Endothelial cell of umbilical vein (primary cell): ENCODE measurements around the gene PRKACG. TPM values are rescaled to one million over a fixed set of nuclear protein-coding genes. Genes with fewer than 3 reads are reported as not detected.

Experiments used
- BruUV-seq: library from RNA; stranded (reverse); fragments of 400-500 nt; replicated peaks from 2 replicates; lab custom pipeline; 2021; lab: Mats Ljungman, UMichigan
- CTCF ChIA-PET: fragments of 300-600, 350-600 bp; sonication (Branson Sonifier 250); formaldehyde crosslinking; loops from one replicate; lab custom pipeline; 2021; ENCODE audit warnings: antibody characterized with exemption, inconsistent platforms; lab: Charles Lee
- POLR2A ChIA-PET: fragments of 300-600, 350-600 bp; sonication (Branson Sonifier 250); formaldehyde crosslinking; loops from one replicate; lab custom pipeline; 2021; ENCODE audit warnings: antibody characterized with exemption, inconsistent platforms; lab: Charles Lee
- DNase-seq: peaks from one replicate; pipeline ENCODE4 v3.0.0-alpha.2; 2011; ENCODE audit warnings: low read depth, low spot score
- FAIRE-seq: peaks from 2 replicates; lab custom pipeline; 2011; peaks lifted over from hg19 to GRCh38; lab: Jason Lieb, UNC
- H2AFZ ChIP-seq: 2 replicates; pipeline ENCODE4 v1.6.0; 2012; ENCODE audit warnings: low read depth, low read length, control low read depth, inconsistent platforms
- H3K27ac ChIP-seq: 2 replicates; pipeline ENCODE4 v1.5.1; 2011; ENCODE audit warnings: low read depth, mild to moderate bottlenecking, control low read depth, low read length, moderate library complexity; ENCODE audit not compliant: insufficient read depth
- H3K27me3 ChIP-seq, 2 experiments: 2 replicates each; pipeline versions ENCODE4 v1.6.0 to v1.6.1; 2011; ENCODE audit warnings: low read length in 2 of 2, mixed read lengths in 1 of 2; ENCODE audit not compliant: control insufficient read depth in 2 of 2, insufficient read depth in 2 of 2
- H3K36me3 ChIP-seq, 2 experiments: 2 replicates in 1 of 2; 3 replicates in 1 of 2; pipeline ENCODE4 v1.5.1; 2011; ENCODE audit warnings: low read length in 2 of 2, mild to moderate bottlenecking in 1 of 2, moderate library complexity in 1 of 2; ENCODE audit not compliant: control insufficient read depth in 2 of 2, insufficient read depth in 2 of 2; ENCODE audit errors: extremely low read depth in 1 of 2
- H3K4me1 ChIP-seq: 3 replicates; pipeline ENCODE4 v1.5.1; 2011; ENCODE audit warnings: mild to moderate bottlenecking, low read length; ENCODE audit not compliant: control insufficient read depth, insufficient read depth; ENCODE audit errors: extremely low read depth
- H3K4me2 ChIP-seq: 2 replicates; pipeline ENCODE4 v1.6.1; 2011; ENCODE audit warnings: low read length, control low read depth, mixed read lengths; ENCODE audit not compliant: insufficient read depth
- H3K4me3 ChIP-seq, 3 experiments: fragments of 200-600 bp in 1 of 3; sonication (generic), shearing (Covaris generic) in 1 of 3; replicated peaks in 1 of 3; 2 replicates each; pipeline ENCODE4 v1.5.1; 2011 to 2016; ENCODE audit warnings: control low read depth in 3 of 3, low read length in 3 of 3, mild to moderate bottlenecking in 2 of 3, inconsistent platforms in 1 of 3, low read depth in 1 of 3, moderate library complexity in 1 of 3; ENCODE audit not compliant: insufficient read depth in 1 of 3
- H3K79me2 ChIP-seq: 2 replicates; pipeline ENCODE4 v1.6.0; 2012; ENCODE audit warnings: low read length, inconsistent platforms; ENCODE audit not compliant: control insufficient read depth, insufficient read depth
- H3K9ac ChIP-seq: replicated peaks from 2 replicates; pipeline ENCODE3; 2011; ENCODE audit warnings: low read length, control low read depth; ENCODE audit not compliant: insufficient read depth; ENCODE audit errors: extremely low read depth
- H3K9me1 ChIP-seq: replicated peaks from 3 replicates; pipeline ENCODE4 v1.6.0; 2011; ENCODE audit warnings: mild to moderate bottlenecking, low read length; ENCODE audit not compliant: control insufficient read depth, insufficient read depth; ENCODE audit errors: extremely low read depth
- H3K9me3 ChIP-seq: replicated peaks from 2 replicates; pipeline ENCODE4 v1.5.1; 2012; ENCODE audit warnings: low read length, inconsistent platforms; ENCODE audit not compliant: control insufficient read depth, insufficient read depth
- H4K20me1 ChIP-seq: replicated peaks from 2 replicates; pipeline ENCODE3; 2011; ENCODE audit warnings: mild to moderate bottlenecking, low read length; ENCODE audit not compliant: control insufficient read depth, insufficient read depth; ENCODE audit errors: extremely low read depth
- EZH2 ChIP-seq: IDR thresholded peaks from 2 replicates; pipeline ENCODE4 v1.6.1; 2012; ENCODE audit warnings: borderline replicate concordance, low read depth, mild to moderate bottlenecking, moderate library complexity, low read length, inconsistent platforms; ENCODE audit not compliant: severe bottlenecking
- FOS ChIP-seq: IDR thresholded peaks from 2 replicates; pipeline ENCODE4 v1.6.1; 2011; ENCODE audit warnings: mild to moderate bottlenecking, low read length, moderate library complexity, borderline replicate concordance; ENCODE audit not compliant: insufficient read depth
- GATA2 ChIP-seq: IDR thresholded peaks from 2 replicates; pipeline ENCODE4 v1.7.0; 2011; ENCODE audit warnings: low read depth, mild to moderate bottlenecking, moderate library complexity, mixed read lengths, low read length; ENCODE audit not compliant: insufficient read length, insufficient read depth
- JUN ChIP-seq: IDR thresholded peaks from 2 replicates; pipeline ENCODE4 v1.6.1; 2011; ENCODE audit warnings: borderline replicate concordance, low read depth; ENCODE audit not compliant: insufficient read length, insufficient read depth
- MYC ChIP-seq: IDR thresholded peaks from one replicate; pipeline ENCODE4 v1.6.1; 2011; ENCODE audit warnings: mild to moderate bottlenecking, low read depth, low read length
- POLR2A ChIP-seq: IDR thresholded peaks from 2 replicates; pipeline ENCODE4 v1.6.1; 2012; ENCODE audit warnings: low read depth, mild to moderate bottlenecking, control low read depth, low read length
- POLR2AphosphoS5 ChIP-seq: IDR thresholded peaks from 2 replicates; pipeline ENCODE4 v1.6.1; 2012; ENCODE audit warnings: low read depth, mild to moderate bottlenecking, control low read depth, low read length, moderate library complexity; ENCODE audit not compliant: insufficient read depth
- dilution Hi-C: fragments of 300-500 bp; cut with MboI; formaldehyde crosslinking; loops from one replicate; pipeline ENCODE4 v1.15.0; 2019; ENCODE audit warnings: low sequenced_read_pairs; ENCODE audit not compliant: extremely low pct_ligation_motif_present
- intact Hi-C: fragments of 100-400 bp; cut with micrococcal nuclease; formaldehyde crosslinking; loops from one replicate; pipeline ENCODE4 v1.10.0; 2022
- polyA plus RNA-seq, 4 experiments: library from polyadenylated mRNA; depleted of rRNA in 3 of 4; stranded (reverse) in 3 of 4; unstranded in 1 of 4; fragments of >200 nt; gene quantifications; 2 replicates each; pipeline versions ENCODE4 v1.2.1 to v1.2.3, GENCODE V29; 2011 to 2012; ENCODE audit warnings: missing spikeins in 1 of 4
- total RNA-seq: library from RNA; stranded (reverse); gene quantifications from 2 replicates; pipeline ENCODE4 v1.2.3, GENCODE V29; 2021
- TF ChIP-seq, protein P1 (sequence below), 2 donors: IDR thresholded peaks; 1 replicate in 1 of 2; 2 replicates in 1 of 2; pipeline ENCODE4 v1.5.1; 2011; ENCODE audit warnings: low read length in 2 of 2, mild to moderate bottlenecking in 2 of 2, moderate library complexity in 2 of 2, control low read depth in 1 of 2, inconsistent platforms in 1 of 2, low read depth in 1 of 2; ENCODE audit not compliant: insufficient read depth in 1 of 2; ENCODE audit errors: extremely low read depth in 1 of 2
- TF ChIP-seq, protein P2 (sequence below): IDR thresholded peaks from 2 replicates; pipeline ENCODE4 v1.6.1; 2011; ENCODE audit not compliant: insufficient read depth, insufficient read length

PRKACG gene
- total and polyA plus RNA-seq, 2 donors (not counting 3 experiments of a cell fraction or from before 2014, with no cell fraction given), result not detected

DNA sequence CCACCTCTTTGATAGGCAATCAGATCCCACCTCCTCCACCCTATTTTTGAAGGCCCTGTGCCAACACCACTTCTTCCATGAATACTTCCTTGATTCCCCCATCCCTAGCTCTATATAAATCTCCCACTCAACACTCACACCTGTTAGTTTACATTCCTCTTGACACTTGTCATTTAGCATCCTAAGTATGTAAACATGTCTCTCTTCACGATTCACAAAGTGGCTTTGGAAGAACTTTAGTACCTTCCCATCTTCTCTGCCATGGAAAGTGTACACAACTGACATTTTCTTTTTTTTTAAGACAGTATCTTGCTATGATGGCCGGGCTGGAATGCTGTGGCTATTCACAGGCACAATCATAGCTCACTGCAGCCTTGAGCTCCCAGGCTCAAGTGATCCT is 20.2 kb upstream of the PRKACG start:
- BruUV-seq, result no TSS peak
- intact Hi-C loops, result no loop called here

More for the DNA sequence above, 20.2 kb upstream of the PRKACG start:
- TF ChIP-seq FOS, result no peak
- no peak for TF ChIP-seq POLR2AphosphoS5
- TF ChIP-seq JUN, result no peak
- TF ChIP-seq POLR2A, result no peak
- no peak for TF ChIP-seq GATA2
- TF ChIP-seq, protein P1, sequence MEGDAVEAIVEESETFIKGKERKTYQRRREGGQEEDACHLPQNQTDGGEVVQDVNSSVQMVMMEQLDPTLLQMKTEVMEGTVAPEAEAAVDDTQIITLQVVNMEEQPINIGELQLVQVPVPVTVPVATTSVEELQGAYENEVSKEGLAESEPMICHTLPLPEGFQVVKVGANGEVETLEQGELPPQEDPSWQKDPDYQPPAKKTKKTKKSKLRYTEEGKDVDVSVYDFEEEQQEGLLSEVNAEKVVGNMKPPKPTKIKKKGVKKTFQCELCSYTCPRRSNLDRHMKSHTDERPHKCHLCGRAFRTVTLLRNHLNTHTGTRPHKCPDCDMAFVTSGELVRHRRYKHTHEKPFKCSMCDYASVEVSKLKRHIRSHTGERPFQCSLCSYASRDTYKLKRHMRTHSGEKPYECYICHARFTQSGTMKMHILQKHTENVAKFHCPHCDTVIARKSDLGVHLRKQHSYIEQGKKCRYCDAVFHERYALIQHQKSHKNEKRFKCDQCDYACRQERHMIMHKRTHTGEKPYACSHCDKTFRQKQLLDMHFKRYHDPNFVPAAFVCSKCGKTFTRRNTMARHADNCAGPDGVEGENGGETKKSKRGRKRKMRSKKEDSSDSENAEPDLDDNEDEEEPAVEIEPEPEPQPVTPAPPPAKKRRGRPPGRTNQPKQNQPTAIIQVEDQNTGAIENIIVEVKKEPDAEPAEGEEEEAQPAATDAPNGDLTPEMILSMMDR (IDR thresholded peaks at IDR 0.05; ENCODE audit: extremely low read depth in 1 of 2, insufficient read depth in 1 of 2, low read depth in 1 of 2, low read length in 2 of 2), result no peak
- no peak for TF ChIP-seq MYC
- TF ChIP-seq, protein P2, sequence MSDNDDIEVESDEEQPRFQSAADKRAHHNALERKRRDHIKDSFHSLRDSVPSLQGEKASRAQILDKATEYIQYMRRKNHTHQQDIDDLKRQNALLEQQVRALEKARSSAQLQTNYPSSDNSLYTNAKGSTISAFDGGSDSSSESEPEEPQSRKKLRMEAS, result no peak
- no peak for TF ChIP-seq EZH2
- ChIA-PET CTCF (interaction anchor here (5.0 kb wide), 1 partner anchor 160 kb away, joined by 63 read pairs; no protein-coding TSS in a partner anchor), POLR2A (no interaction called here)
- H3K4me3 ChIP-seq, result no peak overlapping the region
- H3K9me3 ChIP-seq, result no peaks in the 10 kb centered on the region
- peaks cover 18% of the 10 kb centered on the region for H3K4me1 ChIP-seq
- H2AFZ ChIP-seq, result no peak overlapping the region
- no peak overlapping the region for H3K9ac ChIP-seq
- DNase-seq (no peak), FAIRE-seq (no peak)
- no peak overlapping the region for H3K4me2 ChIP-seq
- H4K20me1 ChIP-seq, result no peaks in the 10 kb centered on the region
- dilution Hi-C loops, result no loop called here
- no peaks in the 10 kb centered on the region for H3K27me3 ChIP-seq
- no peaks in the 10 kb centered on the region for H3K9me1 ChIP-seq
- no peak overlapping the region for H3K27ac ChIP-seq
- H3K79me2 ChIP-seq, result peaks cover 19% of the 10 kb centered on the region
- H3K36me3 ChIP-seq, result no peaks in the 10 kb centered on the region
